DMS79 treated with DMSO at 0.1 percent for 48 hours (cell line): Measurements from ENCODE around the gene ALAS1.
A peak's percentile ranks its signal among the peaks of the same experiment; 100 is the strongest.
"Not testable (repeated sequence)": the region's sequence is repeated elsewhere in the genome, so short reads cannot be mapped to it uniquely, and the experiment has no call there.

Experiments
- DNase-seq: peaks from one replicate; lab custom pipeline; 2025; lab: John Stamatoyannopoulos, UW

Gene ALAS1

GRCh38 chr3:52197842-52198625, at the start of gene ALAS1:
ALAS1 (plus strand) TSS chr3:52198160; CDS start chr3:52199242, 1,082 bp downstream.
- DNase-seq = peak; percentile 73

DNA sequence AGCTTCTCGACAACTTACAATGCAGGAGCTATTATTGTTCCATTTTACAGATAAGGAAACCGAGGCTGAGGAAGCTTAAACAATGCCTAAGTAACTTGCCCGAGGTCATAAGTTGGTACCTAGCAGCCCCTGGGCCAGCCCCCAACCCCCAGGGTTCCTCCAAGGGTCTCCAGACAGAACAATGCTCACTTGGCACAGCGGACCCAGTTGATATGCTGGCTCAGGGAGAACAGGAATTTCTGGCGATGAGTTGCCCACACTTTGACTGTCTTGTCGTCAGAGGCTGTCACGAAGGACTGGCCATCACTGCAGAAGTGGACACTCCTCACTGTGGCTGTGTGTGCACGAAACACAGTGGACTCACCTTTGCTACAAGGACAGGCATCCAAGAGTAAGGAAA, 48.9 kb upstream of the ALAS1 start:
- DNase-seq = no peak

- DNase-seq = no peak
Observed at GRCh38 chr3:52149726-52150125, 48.2 kb upstream of the ALAS1 start.

DNA sequence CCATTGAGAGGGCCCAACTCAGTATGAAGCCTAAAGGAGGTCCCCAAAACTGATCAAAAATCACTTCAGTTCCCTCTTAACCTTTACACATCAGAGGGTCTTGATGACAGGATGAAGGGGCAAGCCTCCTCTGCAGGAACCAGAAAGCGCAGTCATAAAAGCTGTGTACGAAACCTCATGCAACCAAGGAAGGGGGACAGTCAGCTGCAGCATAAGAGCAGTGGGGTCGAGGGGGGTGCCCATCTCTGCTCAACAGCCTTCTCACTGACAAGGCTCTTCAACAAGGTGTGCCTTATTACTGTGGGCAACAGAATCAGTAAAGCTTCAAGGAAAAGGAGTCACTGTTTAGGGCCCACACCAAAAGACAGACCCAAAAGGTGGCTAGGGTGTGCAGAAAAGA, 47.6 kb upstream of the ALAS1 start:
- no peak for DNase-seq

- no peak for DNase-seq
Observed at GRCh38 chr3:52150860-52151259, 47.1 kb upstream of the ALAS1 start.

GRCh38 chr3:52151991-52152390, 46.0 kb upstream of the ALAS1 start:
- not testable (repeated sequence) for DNase-seq

- peak; percentile 48 for DNase-seq
Observed at GRCh38 chr3:52153389-52154096, 44.4 kb upstream of the ALAS1 start.

- DNase-seq = peak; percentile 74
Observed at GRCh38 chr3:52154135-52155094, 43.5 kb upstream of the ALAS1 start, which contains the start of gene POC1A. POC1A (minus strand) TSS chr3:52154423; CDS start chr3:52154372, 51 bp downstream.

- DNase-seq = no peak
Observed at GRCh38 chr3:52155912-52156311, 42.0 kb upstream of the ALAS1 start.

DNA sequence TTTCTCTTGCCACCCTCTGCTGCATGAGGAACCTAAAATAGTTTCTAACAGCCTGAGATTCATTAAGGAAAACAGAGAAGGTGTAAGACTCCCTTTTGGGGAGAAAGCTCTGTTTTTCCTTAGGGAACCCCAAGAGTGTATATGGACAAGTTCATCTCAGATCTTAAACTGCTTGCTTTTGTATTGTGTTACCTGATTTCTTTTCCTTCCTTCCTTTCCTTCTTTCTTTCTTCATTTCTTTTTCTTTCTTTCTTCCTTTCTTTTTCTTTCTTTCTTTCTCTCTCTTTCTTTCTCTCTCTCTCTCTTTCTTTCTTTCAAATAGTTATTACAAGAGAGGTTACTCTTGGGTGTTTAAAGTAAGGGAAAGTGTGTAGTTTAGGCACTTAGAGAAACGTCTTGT, 38.5 kb upstream of the ALAS1 start:
- no peak for DNase-seq

GRCh38 chr3:52162250-52162872, 35.6 kb upstream of the ALAS1 start:
- no peak for DNase-seq

DNA sequence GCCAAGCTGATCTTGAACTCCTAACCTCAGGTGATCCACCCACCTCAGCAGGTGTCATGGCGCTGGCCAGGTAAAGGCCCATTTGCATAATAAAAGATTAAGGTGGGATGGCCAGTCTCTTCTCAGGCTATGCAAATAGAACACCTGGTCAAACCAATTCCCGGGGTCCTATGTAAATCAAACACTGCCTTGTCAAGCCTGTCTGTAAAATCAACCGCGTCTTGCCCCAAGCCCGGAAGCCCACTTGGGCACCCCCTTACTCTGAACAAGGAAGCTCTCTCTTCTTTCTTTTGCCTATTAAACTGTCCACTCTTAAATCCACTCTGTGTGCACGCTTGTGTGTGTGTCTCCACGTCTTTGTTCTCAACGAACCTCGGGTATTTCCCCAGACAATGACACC, 30.7 kb upstream of the ALAS1 start:
- no peak for DNase-seq

DNA sequence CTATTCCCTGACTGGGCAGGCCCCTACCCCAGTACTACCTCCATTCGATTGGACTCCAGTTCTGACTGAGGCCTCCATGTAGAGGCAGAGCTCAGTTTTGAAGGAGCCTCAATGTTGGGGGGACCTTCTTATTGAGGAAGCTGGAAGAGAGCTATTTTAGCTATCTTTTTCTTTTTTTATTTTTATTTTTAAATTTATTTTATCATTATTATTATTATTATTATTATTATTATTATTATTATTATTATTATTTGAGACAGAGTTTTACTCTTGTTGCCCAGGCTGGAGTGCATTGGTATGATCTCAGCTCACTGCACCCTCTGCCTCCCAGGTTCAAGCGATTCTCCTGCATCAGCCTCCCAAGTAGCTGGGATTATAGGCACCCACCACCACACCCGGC, 27.7 kb upstream of the ALAS1 start:
- not testable (repeated sequence) for DNase-seq

GRCh38 chr3:52171514-52172261, 26.3 kb upstream of the ALAS1 start:
- no peak for DNase-seq

DNA sequence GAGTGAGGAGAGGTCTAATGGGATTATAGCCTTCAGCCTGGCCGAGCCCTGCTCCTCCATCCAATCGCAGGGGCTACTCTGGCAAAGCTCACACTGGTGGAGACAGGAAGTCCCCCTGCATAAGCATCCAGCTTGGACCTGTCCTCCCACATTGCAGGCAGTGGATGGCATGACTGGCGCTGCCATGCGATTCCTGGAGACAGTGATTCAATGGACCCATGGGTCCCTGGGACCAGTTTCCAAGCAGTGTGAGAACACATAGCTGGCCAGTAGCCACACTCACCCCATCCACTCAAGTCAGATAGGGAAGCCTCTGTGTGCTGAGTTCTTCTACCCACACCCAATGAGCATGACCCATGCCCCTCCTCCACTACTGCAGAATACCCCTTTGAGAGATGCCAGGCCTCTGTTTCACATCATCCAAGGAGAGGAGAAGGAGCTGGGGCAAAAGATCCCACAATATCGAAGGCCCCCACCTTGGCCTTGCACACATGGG, 25.6 kb upstream of the ALAS1 start:
- DNase-seq = no peak

DNA sequence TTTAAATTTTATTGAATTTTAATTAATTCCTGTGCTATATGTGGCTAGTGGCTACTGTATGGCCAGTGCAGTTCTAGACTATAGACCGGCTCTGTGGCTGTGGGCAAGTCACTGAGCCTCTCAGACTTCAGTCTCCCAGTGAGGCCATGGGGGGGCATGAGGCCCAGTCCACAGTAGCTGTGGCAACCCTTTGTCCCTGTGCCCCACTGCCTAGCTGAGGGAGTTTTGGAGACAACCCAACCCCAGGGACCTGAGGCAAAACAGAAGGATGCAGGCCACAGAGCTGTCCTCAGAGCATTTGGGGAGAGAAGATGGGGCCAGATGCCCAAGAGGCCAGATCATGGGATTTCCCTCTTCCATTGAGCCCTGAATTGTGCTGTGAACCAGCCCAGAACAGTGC, 24.9 kb upstream of the ALAS1 start:
- no peak for DNase-seq

GRCh38 chr3:52174896-52175295, 23.1 kb upstream of the ALAS1 start:
- DNase-seq = no peak

DNA sequence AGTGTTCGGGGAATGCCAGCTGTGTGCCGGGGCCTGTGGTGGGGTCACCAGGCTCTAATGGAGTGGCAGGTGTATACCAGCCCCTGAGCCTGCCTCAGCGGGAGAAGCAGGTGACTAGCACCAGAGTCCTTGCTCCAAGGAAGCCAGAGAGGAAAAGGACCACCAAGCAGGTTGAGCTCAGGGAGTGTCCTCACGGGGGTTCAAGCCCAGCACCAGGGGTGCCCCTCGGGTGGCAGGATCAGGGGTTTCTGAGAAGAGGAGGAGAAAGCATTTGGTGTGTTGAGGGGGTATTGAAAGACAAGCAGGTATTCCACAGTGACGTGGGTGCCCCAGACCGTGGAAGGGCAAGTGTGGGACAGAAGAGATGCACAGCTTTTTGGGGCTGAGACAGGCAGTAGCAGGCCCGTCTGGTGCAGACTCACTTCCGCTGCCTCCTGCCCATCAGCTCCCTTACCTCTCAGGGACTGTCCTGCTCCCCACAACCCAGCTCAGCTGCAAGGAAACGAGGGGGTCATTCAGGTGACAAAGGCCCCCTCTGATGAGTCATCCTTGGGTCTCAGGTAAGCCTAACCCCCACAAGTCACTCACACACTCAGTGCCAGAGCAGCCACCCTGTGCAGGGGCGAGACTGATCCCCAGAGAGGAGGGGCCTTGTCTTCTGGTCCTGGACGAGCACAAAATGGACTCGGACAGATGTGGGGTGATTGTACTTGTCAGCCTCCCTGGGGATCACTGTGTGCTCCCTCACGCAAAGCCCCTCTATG, 22.4 kb upstream of the ALAS1 start:
- no peak for DNase-seq

GRCh38 chr3:52176180-52176752, 21.7 kb upstream of the ALAS1 start:
- no peak for DNase-seq
